Measurements from ENCODE around the gene MYO1E. TPM values are rescaled to one million over a fixed set of nuclear protein-coding genes. Genes with fewer than 3 reads are reported as not detected.

MYO1E gene
- total RNA-seq, 2 donors from 2014 or later, result 47.8 to 65.6 TPM

GRCh38 chr15:59362331-59362730, 10.3 kb downstream of the MYO1E start:
- Mint-ChIP-seq H3K27ac (no peak overlapping the region), H3K4me1 (peaks cover 3% of the 10 kb centered on the region), H3K9me3 (no peaks in the 10 kb centered on the region), H3K27me3 (ENCODE audit: insufficient read depth) (no peaks in the 10 kb centered on the region), H3K4me3 (no peak overlapping the region), H3K36me3 (ENCODE audit: low read depth) (no peaks in the 10 kb centered on the region)
- Histone ChIP-seq H3K4me1 (ENCODE audit: control insufficient read depth, insufficient read depth, low read length) (no peaks in the 10 kb centered on the region), H3K4me3 (ENCODE audit: low read length) (no peak overlapping the region), H3K27me3 (ENCODE audit: control insufficient read depth, insufficient read depth, low read length, poor library complexity, severe bottlenecking) (no peaks in the 10 kb centered on the region), H3K27ac (ENCODE audit: low read depth, low read length) (no peak overlapping the region), H3K36me3 (ENCODE audit: control insufficient read depth, insufficient read depth, low read length) (no peaks in the 10 kb centered on the region), H3K9ac (ENCODE audit: extremely low read depth, low read length, poor library complexity, severe bottlenecking) (no peak overlapping the region), H3K9me3 (ENCODE audit: control insufficient read depth, low read length) (no peaks in the 10 kb centered on the region)
- DNase-seq, result no peak
- 100% methylated on average over 2 of the region's 2 CpGs; no CpG with 5 or more reads in 1 of the 2 experiments for whole genome bisulfite sequencing, 2 experiments (ENCODE audit: insufficient coverage in 1 of 2, insufficient read length in 1 of 2)
- no peak for TF ChIP-seq CTCF (conservative IDR thresholded peaks at IDR 0.05)

- H3K27me3 ChIP-seq (ENCODE audit: control insufficient read depth, insufficient read depth, low read length, poor library complexity, severe bottlenecking), result no peaks in the 10 kb centered on the region
- WGBS, 2 experiments (ENCODE audit: insufficient coverage in 1 of 2, insufficient read length in 1 of 2), result 100% methylated on average over 1 to 2 of the region's 2 CpGs
Observed at GRCh38 chr15:59360896-59361295, 11.8 kb downstream of the MYO1E start.

GRCh38 chr15:59360305-59360704, 12.4 kb downstream of the MYO1E start:
- peaks cover 2% of the 10 kb centered on the region for H3K36me3 Mint-ChIP-seq (ENCODE audit: low read depth)
- no peak overlapping the region for H3K27ac Mint-ChIP-seq
- peaks cover 5% of the 10 kb centered on the region for H3K4me1 Mint-ChIP-seq
- no peaks in the 10 kb centered on the region for H3K27me3 ChIP-seq (ENCODE audit: control insufficient read depth, insufficient read depth, low read length, poor library complexity, severe bottlenecking)
- no peak overlapping the region for H3K9ac ChIP-seq (ENCODE audit: extremely low read depth, low read length, poor library complexity, severe bottlenecking)
- H3K9me3 Mint-ChIP-seq, result no peaks in the 10 kb centered on the region
- no peaks in the 10 kb centered on the region for H3K36me3 ChIP-seq (ENCODE audit: control insufficient read depth, insufficient read depth, low read length)
- no peak overlapping the region for H3K4me3 ChIP-seq (ENCODE audit: low read length)
- H3K9me3 ChIP-seq (ENCODE audit: control insufficient read depth, low read length), result no peaks in the 10 kb centered on the region
- H3K27ac ChIP-seq (ENCODE audit: low read depth, low read length), result no peak overlapping the region
- TF ChIP-seq CTCF (conservative IDR thresholded peaks at IDR 0.05), result peak; percentile 73
- 86% methylated on average over 2 of the region's 2 CpGs; no CpG with 5 or more reads in 1 of the 2 experiments for WGBS, 2 experiments (ENCODE audit: insufficient coverage in 1 of 2, insufficient read length in 1 of 2)
- no peaks in the 10 kb centered on the region for H3K4me1 ChIP-seq (ENCODE audit: control insufficient read depth, insufficient read depth, low read length)
- DNase-seq, result no peak
- H3K4me3 Mint-ChIP-seq, result no peak overlapping the region
- no peaks in the 10 kb centered on the region for H3K27me3 Mint-ChIP-seq (ENCODE audit: insufficient read depth)

More at GRCh38 chr15:59360896-59361295, 11.8 kb downstream of the MYO1E start:
- no peaks in the 10 kb centered on the region for H3K4me1 ChIP-seq (ENCODE audit: control insufficient read depth, insufficient read depth, low read length)
- H3K27ac ChIP-seq (ENCODE audit: low read depth, low read length), result no peak overlapping the region
- no peak overlapping the region for H3K4me3 ChIP-seq (ENCODE audit: low read length)
- H3K36me3 ChIP-seq (ENCODE audit: control insufficient read depth, insufficient read depth, low read length), result no peaks in the 10 kb centered on the region
- Mint-ChIP-seq H3K27me3 (ENCODE audit: insufficient read depth) (no peaks in the 10 kb centered on the region), H3K4me1 (no peaks in the 10 kb centered on the region), H3K9me3 (no peaks in the 10 kb centered on the region), H3K27ac (no peak overlapping the region), H3K4me3 (no peak overlapping the region), H3K36me3 (ENCODE audit: low read depth) (peaks cover 2% of the 10 kb centered on the region)
- no peak for DNase-seq
- H3K9me3 ChIP-seq (ENCODE audit: control insufficient read depth, low read length), result no peaks in the 10 kb centered on the region
- TF ChIP-seq CTCF (conservative IDR thresholded peaks at IDR 0.05), result no peak
- H3K9ac ChIP-seq (ENCODE audit: extremely low read depth, low read length, poor library complexity, severe bottlenecking), result no peak overlapping the region
